HEK293 (cell line): ENCODE results near the gene VSIR.

Source experiments
- ATF2 ChIP-seq: fragments of 450-650 bp; formaldehyde crosslinking; IDR thresholded peaks from 2 replicates; pipeline ENCODE4 v1.5.1; 2016; ENCODE audit warnings: missing biosample characterization, missing genetic modification characterization, low read depth
- CTCF ChIP-seq: fragments of 450-650 bp; formaldehyde crosslinking; IDR thresholded peaks from 2 replicates; pipeline ENCODE4 v1.5.1; 2016; ENCODE audit warnings: missing biosample characterization, missing genetic modification characterization
- ELK4 ChIP-seq: IDR thresholded peaks from 2 replicates; pipeline ENCODE4 v1.6.1; 2011; ENCODE audit warnings: mild to moderate bottlenecking, low read depth, low read length, borderline replicate concordance
- ZBTB44 ChIP-seq: fragments of 450-650 bp; IDR thresholded peaks from 2 replicates; pipeline ENCODE4 v1.5.1; 2018; ENCODE audit warnings: missing biosample characterization, mild to moderate bottlenecking, missing genetic modification characterization
- ZBTB6 ChIP-seq: fragments of 450-650 bp; formaldehyde crosslinking; IDR thresholded peaks from 2 replicates; pipeline ENCODE4 v1.5.1; 2017; ENCODE audit warnings: missing biosample characterization, missing genetic modification characterization
- ZNF350 ChIP-seq: fragments of 450-650 bp; formaldehyde crosslinking; IDR thresholded peaks from 2 replicates; pipeline ENCODE4 v1.5.0; 2017; ENCODE audit warnings: missing biosample characterization, mild to moderate bottlenecking, missing genetic modification characterization
- ZNF394 ChIP-seq: fragments of 450-650 bp; formaldehyde crosslinking; IDR thresholded peaks from 2 replicates; pipeline ENCODE4 v1.5.1; 2016; ENCODE audit warnings: missing biosample characterization, missing genetic modification characterization, mild to moderate bottlenecking, moderate library complexity, borderline replicate concordance
- TF ChIP-seq, protein P1 (sequence below): fragments of 450-650 bp; formaldehyde crosslinking; IDR thresholded peaks from 2 replicates; pipeline ENCODE4 v1.5.1; 2016; ENCODE audit warnings: missing biosample characterization, missing genetic modification characterization

- TF ChIP-seq ZBTB44 (no peak), CTCF (tag by site-specific recombination) (no peak), ELK4 (no peak), ZNF350 (tag by site-specific recombination) (no peak), ZBTB6 (no peak), ZNF394 (no peak), ATF2 (tag by site-specific recombination) (no peak)
- TF ChIP-seq, protein P1, sequence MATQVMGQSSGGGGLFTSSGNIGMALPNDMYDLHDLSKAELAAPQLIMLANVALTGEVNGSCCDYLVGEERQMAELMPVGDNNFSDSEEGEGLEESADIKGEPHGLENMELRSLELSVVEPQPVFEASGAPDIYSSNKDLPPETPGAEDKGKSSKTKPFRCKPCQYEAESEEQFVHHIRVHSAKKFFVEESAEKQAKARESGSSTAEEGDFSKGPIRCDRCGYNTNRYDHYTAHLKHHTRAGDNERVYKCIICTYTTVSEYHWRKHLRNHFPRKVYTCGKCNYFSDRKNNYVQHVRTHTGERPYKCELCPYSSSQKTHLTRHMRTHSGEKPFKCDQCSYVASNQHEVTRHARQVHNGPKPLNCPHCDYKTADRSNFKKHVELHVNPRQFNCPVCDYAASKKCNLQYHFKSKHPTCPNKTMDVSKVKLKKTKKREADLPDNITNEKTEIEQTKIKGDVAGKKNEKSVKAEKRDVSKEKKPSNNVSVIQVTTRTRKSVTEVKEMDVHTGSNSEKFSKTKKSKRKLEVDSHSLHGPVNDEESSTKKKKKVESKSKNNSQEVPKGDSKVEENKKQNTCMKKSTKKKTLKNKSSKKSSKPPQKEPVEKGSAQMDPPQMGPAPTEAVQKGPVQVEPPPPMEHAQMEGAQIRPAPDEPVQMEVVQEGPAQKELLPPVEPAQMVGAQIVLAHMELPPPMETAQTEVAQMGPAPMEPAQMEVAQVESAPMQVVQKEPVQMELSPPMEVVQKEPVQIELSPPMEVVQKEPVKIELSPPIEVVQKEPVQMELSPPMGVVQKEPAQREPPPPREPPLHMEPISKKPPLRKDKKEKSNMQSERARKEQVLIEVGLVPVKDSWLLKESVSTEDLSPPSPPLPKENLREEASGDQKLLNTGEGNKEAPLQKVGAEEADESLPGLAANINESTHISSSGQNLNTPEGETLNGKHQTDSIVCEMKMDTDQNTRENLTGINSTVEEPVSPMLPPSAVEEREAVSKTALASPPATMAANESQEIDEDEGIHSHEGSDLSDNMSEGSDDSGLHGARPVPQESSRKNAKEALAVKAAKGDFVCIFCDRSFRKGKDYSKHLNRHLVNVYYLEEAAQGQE (tag by site-specific recombination): no peak
These were observed 34.5 kb upstream of the VSIR start for GRCh38 chr10:71807557-71808510.
